ENCODE data around the gene PA2G4.
"Not testable (repeated sequence)": the region's sequence is repeated elsewhere in the genome, so short reads cannot be mapped to it uniquely, and the experiment has no call there.

The PA2G4 gene

DNA sequence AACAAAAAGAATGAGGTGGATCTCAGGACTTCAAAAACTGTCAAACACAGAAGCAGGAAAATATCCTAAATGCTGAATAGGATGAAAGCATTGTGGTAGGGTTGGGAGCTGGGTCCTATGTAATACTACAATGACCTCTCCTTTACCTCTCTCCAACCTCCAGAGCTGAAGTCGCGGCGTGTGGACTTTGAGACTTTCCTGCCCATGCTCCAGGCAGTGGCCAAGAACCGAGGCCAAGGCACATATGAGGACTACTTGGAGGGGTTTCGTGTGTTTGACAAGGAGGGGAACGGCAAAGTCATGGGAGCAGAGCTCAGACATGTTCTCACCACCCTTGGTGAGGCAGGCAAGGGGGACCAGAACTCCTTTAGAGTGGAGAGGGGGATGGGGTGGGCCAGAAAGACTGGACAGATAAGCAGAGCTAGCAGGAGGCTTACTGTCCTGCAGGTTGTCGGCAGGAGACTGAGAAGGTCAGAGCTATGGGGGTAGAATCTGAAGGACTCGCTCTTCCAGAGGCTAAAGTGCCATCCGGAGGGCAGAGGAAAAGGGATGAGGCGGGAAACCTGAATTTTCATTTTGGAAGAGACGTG lies 51.0 kb downstream of the PA2G4 start:
- DNase-seq, result no peak

DNA sequence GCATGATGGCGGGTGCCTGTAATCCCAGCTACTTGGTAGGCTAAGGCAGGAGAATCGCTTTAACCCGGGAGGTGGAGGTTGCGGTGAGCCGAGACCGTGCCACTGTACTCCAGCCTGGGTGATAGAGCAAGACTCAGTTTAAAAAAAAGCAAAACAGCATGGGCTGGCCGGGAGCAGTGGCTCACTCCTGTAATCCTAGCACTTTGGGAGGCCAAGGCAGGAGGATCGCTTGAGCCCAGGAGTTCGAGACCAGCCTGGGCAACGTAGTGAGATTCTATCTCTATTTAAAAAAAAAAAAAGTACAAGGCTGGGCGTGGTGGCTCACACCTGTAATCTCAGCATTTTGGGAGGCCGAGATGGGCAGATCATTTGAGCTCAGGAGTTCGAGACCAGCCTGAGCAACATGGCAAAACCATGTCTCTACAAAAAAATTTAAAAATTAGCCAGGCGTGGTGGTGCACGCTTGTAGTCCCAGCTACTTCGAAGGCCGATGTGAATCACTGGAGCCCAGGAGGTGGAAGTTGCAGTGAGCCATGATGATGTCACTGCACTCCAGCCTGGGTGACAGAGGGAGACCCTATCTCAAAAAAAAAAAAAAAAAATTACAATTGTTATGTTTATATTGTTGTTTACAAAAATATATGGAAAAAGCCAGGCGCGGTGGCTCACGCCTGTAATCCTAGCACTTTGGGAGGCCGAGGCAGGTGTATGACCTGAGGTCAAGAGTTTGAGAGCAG lies 52.3 kb downstream of the PA2G4 start:
- not testable (repeated sequence) for DNase-seq

DNA sequence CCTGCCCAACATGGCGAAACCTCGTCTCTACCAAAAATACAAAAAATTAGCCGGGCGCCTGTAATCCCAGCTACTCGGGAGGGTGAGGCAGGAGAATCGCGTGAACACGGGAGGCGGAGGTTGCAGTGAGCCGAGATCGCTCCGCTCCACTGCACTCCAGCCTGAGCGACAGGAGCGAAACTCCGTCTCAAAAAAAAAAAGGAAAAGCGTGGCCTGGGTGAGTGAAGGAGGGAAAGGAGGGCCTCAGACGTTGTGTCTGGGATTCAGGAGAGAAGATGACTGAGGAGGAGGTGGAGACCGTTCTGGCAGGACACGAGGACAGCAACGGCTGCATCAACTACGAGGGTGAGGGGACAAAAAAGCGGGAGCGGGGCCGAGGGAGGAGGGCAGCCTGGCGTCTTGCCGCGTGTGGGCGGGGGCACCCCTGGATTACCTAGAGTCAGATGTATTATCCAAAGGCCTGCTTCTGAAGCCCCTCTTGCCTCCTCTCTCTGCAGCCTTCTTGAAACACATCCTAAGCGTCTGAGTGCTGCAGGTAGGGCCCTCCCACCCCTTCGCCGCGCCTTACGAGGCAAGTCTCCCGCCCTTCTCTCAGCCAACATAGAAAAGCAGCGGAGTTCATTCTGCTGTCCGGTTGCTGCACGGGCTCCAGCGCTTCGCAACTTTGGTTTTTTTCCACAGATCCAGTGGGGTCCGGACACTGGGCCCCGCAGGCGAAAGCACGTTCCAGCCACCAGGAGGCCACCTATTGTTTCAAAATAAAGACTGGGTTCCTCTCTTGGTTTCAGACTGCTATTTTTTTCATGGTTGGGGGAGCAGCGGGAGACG lies 53.1 kb downstream of the PA2G4 start:
- DNase-seq, result peak; percentile 90

DNA sequence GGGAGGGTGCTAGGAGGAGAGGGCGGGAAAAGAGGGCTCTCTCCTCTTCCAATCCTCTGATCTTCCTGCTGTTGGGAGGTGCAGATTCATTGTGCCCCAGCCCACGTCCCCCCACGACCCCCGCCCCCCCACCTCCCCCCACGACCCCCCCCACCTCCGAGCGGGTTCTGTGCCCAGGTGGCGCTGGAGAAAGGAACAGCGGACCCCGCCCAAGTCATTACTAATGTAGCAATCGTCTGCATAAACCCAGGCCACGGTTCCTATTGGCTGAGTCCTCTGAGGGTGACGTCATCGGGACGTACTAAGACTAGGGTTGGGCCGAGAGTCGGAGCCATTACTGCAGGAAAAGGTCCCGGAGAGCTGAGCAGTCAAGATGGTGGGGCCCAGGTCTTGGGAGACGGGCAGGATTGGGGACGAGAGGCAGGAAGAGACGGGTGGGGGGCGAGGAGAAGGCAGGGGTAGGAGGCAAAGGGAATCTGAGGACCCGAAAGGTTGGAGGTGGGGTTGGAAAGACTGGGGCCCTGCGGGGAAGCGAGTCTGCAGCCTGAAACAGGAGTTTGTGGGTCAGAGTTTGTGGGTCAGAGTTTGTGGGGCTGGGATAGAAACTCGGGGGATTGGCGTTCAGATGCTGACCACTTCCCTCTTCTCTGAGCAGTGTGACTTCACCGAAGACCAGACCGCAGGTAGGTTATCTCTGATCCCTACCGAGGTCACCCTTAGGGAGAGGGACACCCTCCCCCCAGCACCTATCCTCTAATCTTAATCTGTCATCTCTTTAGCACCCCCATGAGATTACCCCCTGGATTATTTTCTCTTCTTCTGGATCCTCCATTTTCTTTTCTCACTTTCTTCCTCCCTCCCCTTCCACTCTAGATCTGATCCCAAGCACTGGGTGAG lies 53.9 kb downstream of the PA2G4 start, which contains the start of gene MYL6:
Gene MYL6, plus strand, starts transcription at position 331 of the 897 bp plus-strand sequence. Its CDS starts 43 bp downstream, at position 374.
- DNase-seq, result peak; percentile 98

DNA sequence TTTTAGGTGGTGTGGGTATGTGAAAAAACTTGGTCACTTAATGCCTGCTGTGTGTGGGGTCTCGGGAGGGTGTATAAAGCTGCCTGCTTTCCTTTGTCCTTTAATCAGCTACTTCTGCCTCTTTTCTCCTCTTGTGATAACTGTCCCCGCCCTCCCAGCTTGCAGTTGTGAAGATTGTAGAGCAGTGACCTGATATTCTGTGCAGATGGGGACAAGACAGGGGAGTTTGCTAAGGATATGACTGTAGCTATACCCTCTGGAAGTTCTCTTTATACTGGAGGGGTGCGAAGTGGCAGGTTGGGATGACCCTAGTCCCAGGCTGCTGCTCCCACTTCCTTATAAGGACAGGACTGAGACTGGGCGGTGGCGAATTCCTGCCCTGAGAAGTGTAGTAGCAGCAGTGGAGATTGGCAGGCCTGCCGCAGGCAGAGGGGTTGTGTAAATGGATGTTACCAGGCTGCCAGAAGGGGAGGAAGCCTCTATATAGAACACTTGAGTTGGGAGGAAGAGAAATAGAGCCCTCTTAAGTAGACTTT lies 54.6 kb downstream of the PA2G4 start:
- peak; percentile 68 for DNase-seq

DNA sequence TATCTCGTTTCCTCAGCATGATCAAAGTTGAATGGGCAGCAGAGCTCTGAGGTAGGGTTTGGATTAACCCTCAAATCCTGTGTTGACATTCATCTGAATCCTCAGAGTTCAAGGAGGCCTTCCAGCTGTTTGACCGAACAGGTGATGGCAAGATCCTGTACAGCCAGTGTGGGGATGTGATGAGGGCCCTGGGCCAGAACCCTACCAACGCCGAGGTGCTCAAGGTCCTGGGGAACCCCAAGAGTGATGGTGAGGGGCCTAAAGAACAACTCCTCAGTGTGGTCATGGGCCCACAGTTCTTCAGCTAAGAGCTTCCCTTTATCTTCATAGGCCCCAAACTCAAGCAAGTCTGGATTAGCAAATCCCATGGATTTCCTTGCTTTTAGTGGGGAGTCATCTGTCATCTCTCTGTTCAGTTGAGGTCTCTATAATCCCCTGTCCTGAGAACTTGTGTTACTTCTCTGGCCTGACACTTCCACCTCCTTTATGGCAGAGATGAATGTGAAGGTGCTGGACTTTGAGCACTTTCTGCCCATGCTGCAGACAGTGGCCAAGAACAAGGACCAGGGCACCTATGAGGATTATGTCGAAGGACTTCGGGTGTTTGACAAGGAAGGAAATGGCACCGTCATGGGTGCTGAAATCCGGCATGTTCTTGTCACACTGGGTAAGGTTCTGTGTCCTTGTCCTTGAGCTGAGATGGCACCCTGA lies 55.3 kb downstream of the PA2G4 start:
- no peak for DNase-seq

DNA sequence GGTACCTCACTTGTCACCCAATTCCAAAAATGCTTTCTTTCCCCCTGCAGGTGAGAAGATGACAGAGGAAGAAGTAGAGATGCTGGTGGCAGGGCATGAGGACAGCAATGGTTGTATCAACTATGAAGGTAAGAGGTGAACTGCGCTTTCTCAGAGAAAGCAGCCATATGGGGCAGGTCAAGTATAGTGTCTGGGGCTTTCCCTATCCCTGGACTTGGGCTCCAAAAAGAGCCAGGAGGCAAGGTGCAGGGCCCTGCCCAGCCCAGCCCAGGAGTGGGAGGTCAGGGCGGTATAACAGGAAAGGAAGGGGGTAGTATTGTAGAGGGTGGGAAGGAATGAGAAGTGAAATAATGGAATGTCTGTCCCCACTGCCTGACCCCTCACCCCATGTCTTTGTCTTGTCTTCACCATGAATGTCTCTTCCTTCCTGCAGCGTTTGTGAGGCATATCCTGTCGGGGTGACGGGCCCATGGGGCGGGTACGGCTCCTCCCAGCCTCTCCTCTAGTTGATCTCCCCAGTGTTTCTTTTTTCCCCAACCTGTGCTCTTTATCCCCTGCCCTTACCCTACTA lies 55.9 kb downstream of the PA2G4 start:
- DNase-seq, result peak; percentile 60

DNA sequence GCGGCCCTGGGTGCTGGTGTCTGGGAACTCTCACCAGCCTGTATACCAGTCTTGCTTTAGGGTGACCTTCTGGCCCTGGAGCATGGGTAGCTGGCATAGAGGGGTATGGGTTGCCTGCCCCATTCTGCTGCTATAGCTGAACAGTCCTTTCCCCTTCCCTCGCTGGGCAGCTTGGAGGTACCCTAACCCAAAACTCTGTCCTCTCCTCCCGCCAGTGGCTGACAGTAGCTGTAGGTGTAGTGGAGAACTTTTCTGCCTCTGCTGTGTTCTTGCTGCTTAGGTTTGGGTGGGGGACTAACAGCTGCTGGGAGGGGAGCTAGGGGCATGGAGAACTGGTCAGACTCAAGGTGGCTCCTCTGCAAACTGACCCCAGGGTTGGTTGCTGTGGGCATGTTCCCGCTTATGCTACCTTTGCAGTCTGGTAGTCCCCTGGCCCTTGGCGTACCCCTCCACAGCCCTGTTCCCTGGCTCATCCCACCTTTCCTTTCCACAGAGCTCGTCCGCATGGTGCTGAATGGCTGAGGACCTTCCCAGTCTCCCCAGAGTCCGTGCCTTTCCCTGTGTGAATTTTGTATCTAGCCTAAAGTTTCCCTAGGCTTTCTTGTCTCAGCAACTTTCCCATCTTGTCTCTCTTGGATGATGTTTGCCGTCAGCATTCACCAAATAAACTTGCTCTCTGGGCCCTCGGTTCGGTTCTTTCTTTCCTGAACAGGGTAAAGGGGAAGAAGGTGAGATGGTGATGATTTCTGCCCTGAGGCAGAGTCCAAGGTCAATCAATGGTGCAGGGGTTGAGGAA lies 56.7 kb downstream of the PA2G4 start:
- no peak for DNase-seq

DNA sequence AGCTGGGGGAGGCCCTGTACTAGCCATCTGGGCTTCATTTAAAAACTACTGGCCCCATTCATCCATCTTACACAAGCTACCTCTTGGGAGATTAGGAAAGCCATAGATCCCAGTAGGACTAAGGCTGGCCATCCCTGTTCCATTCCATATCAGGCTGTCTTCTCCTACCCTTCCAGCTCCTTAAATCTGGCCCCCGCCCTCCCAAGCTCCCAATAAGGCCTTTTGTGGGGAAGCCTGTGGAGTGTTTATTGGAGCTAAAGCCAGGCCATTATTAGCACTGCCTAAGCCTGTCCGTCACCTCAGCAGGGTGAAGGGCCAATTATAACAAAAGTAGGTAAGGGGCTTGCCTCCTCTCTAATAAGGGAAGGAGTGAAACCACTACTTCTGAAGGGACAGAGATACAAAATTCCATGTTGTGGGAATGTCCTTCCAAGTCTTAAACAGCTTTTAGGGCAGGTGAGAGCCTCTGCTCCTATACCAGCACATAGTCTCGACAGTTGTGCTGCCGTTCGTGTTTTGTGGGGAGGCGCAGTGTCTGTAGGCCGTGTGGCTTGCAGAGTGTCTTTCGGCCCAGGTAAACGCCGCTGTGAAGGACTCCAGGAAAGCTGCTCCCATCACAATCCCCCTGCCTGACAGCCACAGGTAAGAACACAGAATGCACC lies 57.5 kb downstream of the PA2G4 start:
- no peak for DNase-seq

DNA sequence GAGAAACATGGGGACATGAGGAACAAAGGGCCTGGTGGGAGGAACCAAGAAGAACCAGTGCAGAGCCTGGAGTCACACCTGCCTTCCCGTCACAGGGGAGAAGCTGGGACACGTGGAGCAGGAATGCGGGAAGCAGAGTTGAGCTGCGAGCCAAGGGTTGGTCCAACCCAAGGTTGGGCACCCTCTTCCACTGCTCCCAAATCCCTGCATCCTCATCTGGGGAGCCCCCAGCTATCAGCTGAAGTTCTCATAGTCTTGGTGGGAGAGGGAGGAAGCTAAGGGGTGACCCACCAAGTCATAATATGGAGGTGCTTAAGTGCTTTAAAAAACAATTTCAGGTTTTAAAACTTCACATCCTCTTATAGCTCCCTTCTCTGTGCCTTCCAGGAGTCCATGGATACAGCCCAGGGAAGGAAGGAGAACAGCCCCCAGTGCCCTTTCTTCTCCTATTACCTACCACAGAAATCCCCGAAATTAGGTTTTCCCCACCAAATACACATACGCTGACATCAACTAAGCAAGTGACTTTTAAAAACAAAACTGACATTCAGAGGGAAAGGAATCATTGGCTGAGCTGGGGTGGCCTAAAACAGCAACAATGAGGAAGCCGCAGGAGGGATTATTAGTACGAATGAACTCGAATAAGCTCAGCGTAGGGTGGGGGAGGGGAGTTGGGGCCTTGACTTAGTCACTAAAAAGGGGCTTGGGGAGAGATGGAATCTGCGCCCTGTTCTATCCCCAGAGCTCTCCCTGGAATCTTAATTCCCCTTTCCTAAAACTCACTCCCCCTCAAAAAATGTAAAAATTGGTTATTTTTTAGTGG lies 58.3 kb downstream of the PA2G4 start:
- DNase-seq, result no peak

All from HCEC 1CT (cell line).